GM19324 (cell line): ENCODE data around the gene FAM120AOS.

Experiments
- ATAC-seq: cut with Tn5 transposase; IDR thresholded peaks from one replicate; pipeline ENCODE4 v1.9.1; 2021; ENCODE audit warnings: mild to moderate bottlenecking, moderate library complexity; ENCODE audit not compliant: unreplicated experiment, low FRiP score

The FAM120AOS gene

DNA sequence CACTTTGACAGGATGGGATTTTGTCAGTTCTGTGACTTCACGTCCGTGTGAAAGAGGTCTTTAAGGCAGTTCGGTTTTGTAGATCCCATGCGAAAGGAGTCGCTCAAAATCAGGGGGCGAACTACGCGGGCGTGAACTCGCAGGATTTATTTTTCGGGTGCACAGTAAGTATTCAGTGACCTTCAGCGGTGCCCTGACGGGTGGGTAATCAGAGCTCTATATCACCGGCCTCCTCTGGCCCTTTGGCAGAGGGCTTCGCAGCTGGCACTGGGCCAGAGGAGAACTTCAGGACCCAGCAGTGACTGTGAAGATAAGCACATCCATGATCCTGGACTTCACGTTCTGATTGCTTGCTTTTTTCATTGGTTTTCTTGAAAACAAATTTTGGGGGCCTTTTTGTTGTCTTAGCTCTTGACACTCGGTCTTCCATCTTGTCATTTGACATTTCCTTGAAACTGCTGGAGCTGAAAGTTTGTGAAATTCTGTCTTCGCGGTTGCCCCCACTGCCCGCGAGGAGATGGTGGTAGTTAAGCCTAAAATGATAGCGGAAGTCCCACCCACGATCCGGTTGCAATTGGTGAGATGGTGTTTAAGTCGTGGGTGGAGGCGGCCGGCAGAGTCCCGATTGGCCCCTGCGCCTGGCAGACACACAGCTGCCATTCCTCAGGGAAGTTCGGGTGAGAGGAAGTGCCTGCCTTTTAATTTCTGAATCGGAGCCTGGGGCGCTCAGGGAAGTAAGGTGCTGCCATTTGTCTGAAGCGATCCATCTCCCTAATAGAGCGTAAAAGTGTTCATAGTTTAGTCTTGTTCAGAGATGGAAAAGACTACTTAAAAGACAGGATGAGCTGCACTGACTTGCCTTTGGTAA lies at the start of gene FAM120AOS:
FAM120AOS (minus strand) TSS at position 535 of the 868 bp plus-strand sequence. CDS start 872 bp downstream, outside the sequence.
- peak; percentile 67 for ATAC-seq

GRCh38 chr9:93501406-93501805 lies 48.0 kb upstream of the FAM120AOS start:
- ATAC-seq: no peak

DNA sequence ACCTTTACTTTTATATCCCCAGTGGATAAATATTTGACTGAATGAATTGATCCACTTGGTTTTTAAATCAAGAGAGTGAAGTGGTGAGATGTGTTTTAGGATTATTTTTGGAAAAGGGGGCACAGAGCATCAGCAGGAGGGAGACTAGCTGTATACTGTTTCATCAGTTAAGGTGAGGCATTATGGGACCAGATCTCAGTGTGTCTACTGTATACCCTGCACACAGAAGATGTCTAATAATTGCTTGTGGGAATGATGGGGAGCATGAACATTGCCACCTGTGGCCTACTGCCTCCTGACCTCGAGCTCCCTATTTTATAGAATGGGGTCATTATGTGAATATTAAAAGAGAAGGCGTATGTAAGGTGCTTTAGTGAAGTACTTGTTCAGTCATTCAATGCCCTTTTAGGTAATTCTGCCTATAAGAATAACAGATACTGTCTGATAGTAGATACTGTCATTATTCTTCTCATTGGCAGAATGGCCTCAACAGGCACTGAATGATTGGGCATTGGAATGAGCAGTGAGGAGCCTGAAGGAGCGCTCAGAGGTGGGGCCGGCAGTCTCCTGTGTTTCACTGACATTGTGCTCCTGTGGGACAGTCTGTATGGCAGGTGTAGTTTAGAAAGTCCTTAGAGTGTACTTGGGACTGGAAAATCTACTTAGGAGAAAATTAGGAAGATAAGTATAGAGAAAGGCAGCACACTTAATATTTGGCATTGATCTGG lies 47.4 kb upstream of the FAM120AOS start:
- ATAC-seq: no peak

DNA sequence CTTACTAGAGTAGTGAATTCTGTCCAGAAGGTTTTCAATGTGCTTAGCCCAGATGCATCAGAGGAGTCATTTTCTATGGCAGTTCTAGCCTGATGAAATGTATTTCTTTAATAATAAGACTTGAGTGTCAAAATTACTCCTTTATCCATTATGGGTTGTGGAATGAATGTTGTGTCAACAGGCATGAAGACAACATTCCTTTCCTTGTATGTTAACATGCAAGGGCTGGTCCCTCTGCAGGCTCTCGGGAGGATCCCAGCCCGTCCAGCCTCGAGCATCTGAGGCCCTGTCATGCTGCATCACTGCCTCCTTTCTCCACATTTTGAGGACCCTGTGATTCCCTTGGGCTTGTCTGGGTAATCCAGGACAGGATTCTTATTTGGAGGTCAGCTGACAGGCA lies 42.9 kb upstream of the FAM120AOS start:
- no peak for ATAC-seq

- no peak for ATAC-seq
These were observed 40.6 kb upstream of the FAM120AOS start for GRCh38 chr9:93493949-93494348.

DNA sequence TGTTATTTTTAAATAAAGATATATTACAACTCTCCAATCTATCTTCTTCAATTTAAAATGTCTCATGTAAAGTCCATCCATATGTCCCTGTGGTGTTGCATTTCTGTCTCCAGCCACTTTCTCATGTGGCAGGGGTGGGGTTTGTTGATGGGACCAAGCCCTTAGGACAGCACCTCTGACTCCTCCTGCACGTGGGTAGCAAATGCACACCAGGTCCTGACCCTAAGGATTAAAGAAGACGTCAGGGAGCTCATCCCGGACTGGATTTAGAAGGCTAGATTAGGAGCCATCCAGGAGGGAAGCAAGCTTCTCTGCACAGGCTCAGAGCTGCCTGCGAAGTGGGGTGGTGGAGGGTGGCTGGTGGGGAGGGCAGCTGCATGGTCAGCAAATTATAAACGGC lies 38.9 kb upstream of the FAM120AOS start:
- no peak for ATAC-seq

GRCh38 chr9:93491593-93492232 lies 38.3 kb upstream of the FAM120AOS start:
- ATAC-seq: no peak

DNA sequence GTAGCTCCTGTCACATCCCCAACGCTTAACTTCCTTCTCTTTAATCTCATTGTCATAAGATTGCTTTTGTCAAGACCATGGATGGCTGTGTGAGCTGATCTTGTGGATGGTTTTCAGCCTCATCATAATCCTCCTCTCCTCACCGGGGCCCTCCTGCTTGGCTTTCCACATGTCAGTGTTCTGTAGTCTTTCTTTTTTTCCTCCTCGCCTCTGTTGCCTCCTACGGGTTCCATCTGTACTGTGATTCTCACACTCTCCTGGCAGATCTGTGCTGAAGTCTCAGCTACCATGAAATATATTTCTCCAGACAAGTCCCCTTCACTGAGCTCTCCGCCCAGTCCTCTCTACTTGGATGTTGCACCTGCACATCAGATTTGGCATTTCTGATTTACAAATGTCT lies 34.9 kb upstream of the FAM120AOS start:
- no peak for ATAC-seq

GRCh38 chr9:93486268-93486667 lies 32.9 kb upstream of the FAM120AOS start:
- no peak for ATAC-seq

DNA sequence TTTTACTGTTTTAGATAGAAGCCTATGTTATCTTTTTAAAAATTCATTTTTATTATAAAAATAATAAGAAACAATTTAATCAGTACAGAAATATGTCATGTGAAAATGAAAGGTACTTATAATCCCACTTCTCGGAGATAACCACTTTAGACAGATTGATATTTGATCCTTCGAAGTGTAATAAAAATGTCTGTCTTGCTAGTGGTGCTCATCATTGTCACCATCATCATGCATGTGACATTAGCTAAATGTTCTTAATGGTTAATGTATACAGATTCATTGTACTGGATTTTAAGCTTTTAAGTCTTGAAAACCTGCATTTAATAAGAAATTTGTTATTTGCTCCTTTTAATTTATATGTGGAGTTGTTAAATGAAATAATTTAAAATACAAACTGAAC lies 30.1 kb upstream of the FAM120AOS start:
- ATAC-seq: no peak

GRCh38 chr9:93480728-93481324 lies 27.4 kb upstream of the FAM120AOS start:
- no peak for ATAC-seq

DNA sequence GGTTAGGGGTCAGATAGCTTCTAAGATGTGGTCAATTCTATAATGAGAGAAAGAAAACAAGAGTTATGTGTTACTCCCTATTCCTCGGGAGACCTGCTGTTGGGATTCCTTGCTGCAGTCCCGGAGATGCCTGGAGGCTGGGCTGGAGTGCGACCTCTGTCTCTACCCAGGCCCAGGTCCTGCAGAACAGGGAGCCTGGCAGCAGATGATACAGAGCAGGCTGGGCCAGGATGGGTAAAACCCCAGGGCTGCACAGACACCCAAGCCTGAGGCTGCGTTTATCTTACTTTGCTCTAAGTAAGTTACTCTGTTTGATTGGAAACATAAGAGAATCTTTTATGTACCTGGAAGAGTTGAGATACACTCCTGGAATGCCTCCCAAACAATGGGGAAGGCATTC lies 26.9 kb upstream of the FAM120AOS start:
- no peak for ATAC-seq

DNA sequence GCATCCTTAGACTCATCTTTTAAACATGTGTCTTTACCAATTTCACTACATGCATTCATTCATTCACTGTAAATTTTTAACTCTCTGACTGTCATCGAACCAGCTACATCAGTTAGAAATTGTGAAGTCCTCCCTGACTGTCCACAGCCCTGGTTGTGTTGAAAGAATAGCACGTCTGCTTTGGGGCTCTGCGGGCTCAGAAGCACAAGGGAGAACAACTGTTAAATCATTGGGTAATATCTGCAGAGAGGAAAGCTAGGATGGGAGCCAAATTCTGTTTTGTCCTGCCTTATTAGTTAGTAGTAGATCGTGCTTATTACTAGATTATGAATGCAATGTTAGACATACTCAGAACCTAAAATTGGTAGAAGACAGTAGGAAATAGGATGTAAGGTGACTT lies 26.3 kb upstream of the FAM120AOS start:
- no peak for ATAC-seq

GRCh38 chr9:93477397-93477796 lies 24.0 kb upstream of the FAM120AOS start:
- no peak for ATAC-seq

- ATAC-seq: no peak
These were observed 23.5 kb upstream of the FAM120AOS start for GRCh38 chr9:93476924-93477323.

DNA sequence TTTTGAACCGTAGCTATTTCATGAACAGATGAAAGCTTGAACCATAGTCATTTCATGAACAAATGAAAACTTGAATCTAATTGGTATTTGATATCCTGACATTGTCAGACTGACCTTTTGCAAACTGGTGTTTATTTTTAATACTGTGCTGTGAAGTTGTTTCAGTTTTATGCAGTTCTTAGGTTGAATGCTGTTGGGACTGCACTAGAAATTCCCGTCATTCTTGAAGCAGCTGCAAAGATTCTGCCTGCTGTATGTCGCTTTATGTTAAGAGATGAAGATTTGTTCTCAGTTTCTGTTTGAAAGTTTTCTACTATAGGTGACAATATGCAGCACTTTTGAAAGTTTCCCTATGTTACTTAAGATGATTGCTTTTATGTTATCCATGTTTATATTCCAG lies 22.5 kb upstream of the FAM120AOS start:
- ATAC-seq: no peak

GRCh38 chr9:93475108-93475507 lies 21.7 kb upstream of the FAM120AOS start:
- no peak for ATAC-seq

GRCh38 chr9:93473411-93473810 lies 20.0 kb upstream of the FAM120AOS start:
- no peak for ATAC-seq

DNA sequence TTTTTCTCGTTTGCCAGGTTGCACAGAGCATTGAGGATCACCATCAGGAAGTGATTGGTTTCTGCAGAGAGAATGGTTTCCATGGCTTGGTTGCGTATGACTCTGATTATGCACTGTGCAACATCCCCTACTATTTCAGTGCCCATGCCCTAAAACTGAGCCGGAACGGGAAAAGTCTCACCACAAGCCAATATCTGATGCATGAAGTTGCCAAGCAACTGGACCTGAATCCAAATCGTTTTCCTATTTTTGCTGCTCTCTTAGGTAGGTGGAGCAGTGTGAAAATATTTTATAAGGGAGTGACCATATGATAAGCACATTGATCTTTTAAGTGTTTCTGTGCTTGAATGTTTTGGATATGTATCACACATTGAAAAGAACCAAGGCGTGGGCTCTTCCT lies 17.7 kb upstream of the FAM120AOS start:
- ATAC-seq: no peak

- no peak for ATAC-seq
These were observed 17.0 kb upstream of the FAM120AOS start for GRCh38 chr9:93470391-93470790.
